GM20431 (cell line): ENCODE data around the gene DDX52.
"Not testable (repeated sequence)": the region's sequence is repeated elsewhere in the genome, so short reads cannot be mapped to it uniquely, and the experiment has no call there.

ENCODE experiments used
- in situ Hi-C: fragments of 300-500 bp; cut with MseI, MboI; formaldehyde crosslinking; loops from one replicate; pipeline ENCODE4 v1.15.0; 2020; ENCODE audit warnings: low sequenced_read_pairs; ENCODE audit not compliant: unreplicated experiment

The DDX52 gene

GRCh38 chr17:37643118-37643766 is at the start of gene DDX52:
TSS of gene DDX52 (minus strand) at chr17:37643446. CDS start at chr17:37643420, 26 bp downstream.
- in situ Hi-C loops: no loop called here

- in situ Hi-C loops: no loop called here
Observed at GRCh38 chr17:37691807-37692206, 48.6 kb upstream of the DDX52 start.

- in situ Hi-C loops: no loop called here
Observed at GRCh38 chr17:37689317-37689716, 46.1 kb upstream of the DDX52 start.

GRCh38 chr17:37683454-37683984 is 40.3 kb upstream of the DDX52 start:
- in situ Hi-C loops: no loop called here

GRCh38 chr17:37682007-37682406 is 38.8 kb upstream of the DDX52 start:
- in situ Hi-C loops: no loop called here

GRCh38 chr17:37679995-37680394 is 36.7 kb upstream of the DDX52 start:
- in situ Hi-C loops: not testable (repeated sequence)

GRCh38 chr17:37678036-37678435 is 34.8 kb upstream of the DDX52 start:
- in situ Hi-C loops: no loop called here

GRCh38 chr17:37677021-37677420 is 33.8 kb upstream of the DDX52 start:
- in situ Hi-C loops: no loop called here

- in situ Hi-C loops: no loop called here
Observed at GRCh38 chr17:37676115-37676925, 33.1 kb upstream of the DDX52 start.

GRCh38 chr17:37674511-37674910 is 31.3 kb upstream of the DDX52 start:
- in situ Hi-C loops: no loop called here

- in situ Hi-C loops: no loop called here
Observed at GRCh38 chr17:37673386-37673785, 30.1 kb upstream of the DDX52 start.

- in situ Hi-C loops: no loop called here
Observed at GRCh38 chr17:37672548-37673078, 29.4 kb upstream of the DDX52 start.

- in situ Hi-C loops: no loop called here
Observed at GRCh38 chr17:37671824-37672547, 28.7 kb upstream of the DDX52 start.

- in situ Hi-C loops: no loop called here
Observed at GRCh38 chr17:37671028-37671823, 28.0 kb upstream of the DDX52 start.

GRCh38 chr17:37667039-37667438 is 23.8 kb upstream of the DDX52 start:
- in situ Hi-C loops: no loop called here

GRCh38 chr17:37664214-37664613 is 21.0 kb upstream of the DDX52 start:
- in situ Hi-C loops: no loop called here

GRCh38 chr17:37662353-37662752 is 19.1 kb upstream of the DDX52 start:
- in situ Hi-C loops: no loop called here

- in situ Hi-C loops: no loop called here
Observed at GRCh38 chr17:37661400-37662014, 18.3 kb upstream of the DDX52 start.

GRCh38 chr17:37659925-37660324 is 16.7 kb upstream of the DDX52 start:
- in situ Hi-C loops: no loop called here
